WTC11 (cell line): ENCODE measurements around the gene COL25A1.

Experiments used
- SMAD3 ChIP-seq: sonication (generic); formaldehyde crosslinking; IDR thresholded peaks from 2 replicates; pipeline ENCODE4 v1.8.0; 2022; ENCODE audit warnings: missing genetic modification reagents, mild to moderate bottlenecking, borderline replicate concordance
- ZNF121 ChIP-seq: sonication (generic); formaldehyde crosslinking; IDR thresholded peaks from 2 replicates; pipeline ENCODE4 v1.8.0; 2023; ENCODE audit warnings: missing genetic modification reagents
- TF ChIP-seq, protein P1 (sequence below): fragments of 200-600 bp; IDR thresholded peaks from 2 replicates; pipeline ENCODE4 v1.8.0; 2022; ENCODE audit warnings: antibody characterized with exemption
- TF ChIP-seq, protein P2 (sequence below): sonication (generic); formaldehyde crosslinking; IDR thresholded peaks from 2 replicates; pipeline ENCODE4 v1.8.0; 2022; ENCODE audit warnings: mild to moderate bottlenecking, missing genetic modification reagents

- TF ChIP-seq, protein P1, sequence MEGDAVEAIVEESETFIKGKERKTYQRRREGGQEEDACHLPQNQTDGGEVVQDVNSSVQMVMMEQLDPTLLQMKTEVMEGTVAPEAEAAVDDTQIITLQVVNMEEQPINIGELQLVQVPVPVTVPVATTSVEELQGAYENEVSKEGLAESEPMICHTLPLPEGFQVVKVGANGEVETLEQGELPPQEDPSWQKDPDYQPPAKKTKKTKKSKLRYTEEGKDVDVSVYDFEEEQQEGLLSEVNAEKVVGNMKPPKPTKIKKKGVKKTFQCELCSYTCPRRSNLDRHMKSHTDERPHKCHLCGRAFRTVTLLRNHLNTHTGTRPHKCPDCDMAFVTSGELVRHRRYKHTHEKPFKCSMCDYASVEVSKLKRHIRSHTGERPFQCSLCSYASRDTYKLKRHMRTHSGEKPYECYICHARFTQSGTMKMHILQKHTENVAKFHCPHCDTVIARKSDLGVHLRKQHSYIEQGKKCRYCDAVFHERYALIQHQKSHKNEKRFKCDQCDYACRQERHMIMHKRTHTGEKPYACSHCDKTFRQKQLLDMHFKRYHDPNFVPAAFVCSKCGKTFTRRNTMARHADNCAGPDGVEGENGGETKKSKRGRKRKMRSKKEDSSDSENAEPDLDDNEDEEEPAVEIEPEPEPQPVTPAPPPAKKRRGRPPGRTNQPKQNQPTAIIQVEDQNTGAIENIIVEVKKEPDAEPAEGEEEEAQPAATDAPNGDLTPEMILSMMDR: no peak
- TF ChIP-seq ZNF121 (CRISPR knock-in tag): no peak
- TF ChIP-seq, protein P2, sequence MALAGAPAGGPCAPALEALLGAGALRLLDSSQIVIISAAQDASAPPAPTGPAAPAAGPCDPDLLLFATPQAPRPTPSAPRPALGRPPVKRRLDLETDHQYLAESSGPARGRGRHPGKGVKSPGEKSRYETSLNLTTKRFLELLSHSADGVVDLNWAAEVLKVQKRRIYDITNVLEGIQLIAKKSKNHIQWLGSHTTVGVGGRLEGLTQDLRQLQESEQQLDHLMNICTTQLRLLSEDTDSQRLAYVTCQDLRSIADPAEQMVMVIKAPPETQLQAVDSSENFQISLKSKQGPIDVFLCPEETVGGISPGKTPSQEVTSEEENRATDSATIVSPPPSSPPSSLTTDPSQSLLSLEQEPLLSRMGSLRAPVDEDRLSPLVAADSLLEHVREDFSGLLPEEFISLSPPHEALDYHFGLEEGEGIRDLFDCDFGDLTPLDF (CRISPR knock-in tag): no peak
- TF ChIP-seq SMAD3 (CRISPR knock-in tag): no peak
Measured at GRCh38 chr4:109134268-109134667, 168.2 kb downstream of the COL25A1 start.
